Thyroid gland (tissue), 4 donors: Measurements from ENCODE around the gene TNFSF12.

ENCODE experiments used
- CTCF ChIP-seq, 6 experiments: fragments of 200-600 bp in 3 of 6; fragments of 450-650 bp in 3 of 6; sonication (generic) in 3 of 6; IDR thresholded peaks; one replicate each; pipeline ENCODE4 v1.5.1; 2016 to 2019; ENCODE audit warnings: antibody characterized with exemption in 6 of 6, mild to moderate bottlenecking in 2 of 6, inconsistent platforms in 1 of 6, moderate library complexity in 1 of 6
- POLR2A ChIP-seq, 2 donors: fragments of 450-650 bp; IDR thresholded peaks; one replicate each; pipeline ENCODE4 v1.6.1; 2017; ENCODE audit warnings: antibody characterized with exemption in 2 of 2, mild to moderate bottlenecking in 2 of 2, moderate library complexity in 1 of 2

GRCh38 chr17:7530023-7530900 is 18.6 kb upstream of the TNFSF12 start:
- TF ChIP-seq CTCF (IDR thresholded peaks at IDR 0.05): no peak
- no peak for TF ChIP-seq POLR2A (IDR thresholded peaks at IDR 0.05)
